NCI-H1930 (cell line): Measurements from ENCODE around the gene JKAMP.
"Not testable (repeated sequence)": the region's sequence is repeated elsewhere in the genome, so short reads cannot be mapped to it uniquely, and the experiment has no call there.

Experiments
- DNase-seq, 2 experiments: peaks; one replicate each; lab custom pipeline; 2025; lab: John Stamatoyannopoulos, UW

Gene JKAMP

DNA sequence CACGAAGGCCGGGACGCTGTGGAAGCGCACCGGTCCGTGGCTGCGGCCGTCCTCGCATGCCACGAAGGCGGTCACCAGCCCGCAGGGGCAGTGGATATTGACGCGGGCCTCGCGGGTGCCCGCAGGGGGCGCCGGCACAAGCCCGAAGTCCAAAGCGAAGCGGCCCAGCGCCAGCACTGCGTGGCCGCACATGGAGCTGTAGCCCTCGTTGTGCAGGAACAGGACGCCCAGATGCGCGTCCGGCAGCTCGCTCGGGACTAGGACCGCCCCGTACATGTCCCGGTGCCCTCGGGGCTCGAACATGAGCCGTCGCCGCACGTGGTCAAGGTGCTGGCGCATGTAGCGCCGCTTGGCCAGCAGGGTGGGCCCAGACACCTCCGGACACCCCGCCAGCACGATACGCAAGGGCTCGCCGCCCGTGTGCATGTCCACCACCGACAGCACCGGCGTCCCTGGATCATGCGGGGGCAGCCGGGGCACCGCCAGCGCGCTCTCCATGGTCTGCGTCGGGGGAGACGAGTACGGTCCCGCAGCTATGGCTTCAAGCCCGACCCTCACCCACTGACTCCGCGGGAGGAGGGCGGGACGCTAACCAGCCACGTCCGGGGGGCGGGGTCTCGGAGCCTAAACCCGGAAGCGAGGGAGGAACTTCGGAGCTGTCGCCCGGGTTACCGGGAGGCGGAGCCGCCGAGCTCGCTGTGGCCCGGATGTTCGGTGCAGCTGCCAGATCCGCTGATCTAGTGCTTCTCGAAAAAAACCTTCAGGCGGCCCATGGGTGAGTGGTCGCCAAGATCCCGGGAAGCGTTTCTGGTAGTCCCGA is at the start of gene JKAMP, which contains the start of gene L3HYPDH:
TSS of gene JKAMP (plus strand) at position 699 of the 820 bp plus-strand sequence. CDS start at position 772, 73 bp downstream.
TSS of gene L3HYPDH (minus strand) at position 590 of the 820 bp plus-strand sequence. CDS start at position 498, 92 bp downstream.
- peak; percentile 95 to 97 for DNase-seq

- DNase-seq: no peak
Observed at GRCh38 chr14:59435101-59435500, 49.2 kb upstream of the JKAMP start.

- no peak for DNase-seq
Observed at GRCh38 chr14:59435987-59436386, 48.3 kb upstream of the JKAMP start.

GRCh38 chr14:59438195-59438647 is 46.1 kb upstream of the JKAMP start:
- no peak for DNase-seq

- DNase-seq: no peak
Observed at GRCh38 chr14:59439256-59439965, 44.9 kb upstream of the JKAMP start.

DNA sequence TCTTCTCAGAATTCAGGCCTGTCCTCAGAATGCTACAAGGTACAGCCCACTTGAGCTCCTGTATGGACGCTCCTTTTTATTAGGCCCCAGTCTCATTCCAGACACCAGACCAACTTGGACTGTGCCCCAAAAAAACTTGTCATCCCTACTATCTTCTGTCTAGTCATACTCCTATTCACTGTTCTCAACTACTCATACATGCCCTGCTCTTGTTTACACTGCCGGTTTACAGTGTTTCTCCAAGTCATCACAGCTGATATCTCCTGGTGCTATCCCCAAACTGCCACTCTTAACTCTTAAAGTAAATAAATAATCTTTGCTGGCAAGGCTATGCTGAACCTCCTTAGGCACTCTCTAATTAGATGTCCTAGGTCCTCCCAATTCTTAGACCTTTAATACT is 35.6 kb upstream of the JKAMP start:
- not testable (repeated sequence) for DNase-seq

- no peak for DNase-seq
Observed at GRCh38 chr14:59450716-59451115, 33.6 kb upstream of the JKAMP start.

- DNase-seq: no peak
Observed at GRCh38 chr14:59451849-59452248, 32.5 kb upstream of the JKAMP start.

GRCh38 chr14:59454139-59454538 is 30.2 kb upstream of the JKAMP start:
- no peak for DNase-seq

DNA sequence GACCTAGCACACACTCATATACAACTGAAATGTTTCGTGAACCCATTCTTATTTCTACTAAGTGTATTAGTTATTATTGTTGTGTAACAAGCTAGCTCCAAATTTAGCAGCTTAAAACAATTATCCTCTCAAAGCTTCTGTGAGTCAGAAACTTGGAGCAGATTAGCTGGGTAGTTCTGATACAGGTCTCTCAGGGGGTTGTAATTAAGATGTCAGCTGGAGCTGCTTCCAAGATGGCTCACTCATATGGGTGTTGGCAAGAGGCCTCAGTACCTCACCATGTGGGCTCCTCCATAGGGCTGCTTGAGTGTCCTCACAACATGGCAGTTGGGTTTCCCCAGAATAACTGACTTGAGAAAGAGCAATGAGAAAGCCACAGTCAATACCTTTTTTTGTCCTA is 28.9 kb upstream of the JKAMP start:
- no peak for DNase-seq

- DNase-seq: no peak
Observed at GRCh38 chr14:59458486-59458885, 25.8 kb upstream of the JKAMP start.

DNA sequence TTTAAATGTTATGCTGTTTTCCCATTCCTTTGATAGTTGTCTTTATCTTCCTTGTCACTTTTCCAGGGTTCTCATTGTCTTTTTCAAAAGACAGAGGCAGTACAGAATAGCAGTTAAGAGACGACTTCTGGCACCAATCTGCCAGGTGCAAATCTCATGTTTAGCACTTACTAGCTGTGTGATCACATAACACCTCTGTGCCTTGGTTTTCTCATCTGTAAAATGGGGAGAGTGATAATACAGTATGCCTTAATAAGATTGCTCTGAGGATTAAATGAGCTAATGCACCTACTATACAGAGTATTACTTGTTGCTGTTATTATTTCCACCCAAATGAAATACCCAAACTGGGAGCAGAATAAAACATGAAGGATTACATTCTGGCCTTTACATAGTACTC is 23.9 kb upstream of the JKAMP start:
- no peak for DNase-seq

- DNase-seq: no peak
Observed at GRCh38 chr14:59461891-59462290, 22.4 kb upstream of the JKAMP start.

DNA sequence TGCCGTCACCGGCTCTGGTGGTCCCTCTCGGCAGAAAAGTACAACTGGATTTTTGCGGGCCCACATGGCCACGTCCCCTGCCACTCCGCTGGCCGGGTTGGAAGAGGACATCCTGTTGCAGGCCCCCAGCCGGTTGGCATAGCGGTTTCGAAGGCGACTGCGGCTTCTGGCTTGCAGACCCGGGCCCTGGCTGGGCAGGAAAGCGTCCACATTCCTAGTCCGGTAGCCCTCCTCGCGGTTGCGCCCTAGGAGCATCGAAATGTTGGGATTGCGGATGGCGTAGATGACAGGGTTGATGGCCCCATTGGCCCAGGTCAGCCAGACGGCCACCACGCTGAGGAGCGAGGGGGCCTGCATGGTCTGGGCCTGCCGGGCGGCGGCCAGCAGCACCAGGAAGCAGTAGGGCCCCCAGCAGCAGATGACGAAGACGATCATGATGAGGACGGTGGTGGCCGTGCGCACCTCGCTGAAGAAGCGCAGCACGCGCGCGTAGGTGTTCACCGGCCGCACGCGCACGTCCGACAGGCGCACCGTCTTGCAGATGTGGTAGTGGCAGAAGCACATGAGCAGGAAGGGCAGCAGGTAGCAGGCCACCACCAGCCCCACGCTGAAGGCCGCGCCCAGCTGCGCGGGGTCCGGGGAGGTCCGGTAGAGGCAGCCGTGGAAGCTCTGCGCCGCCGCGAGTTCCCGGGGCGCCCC is 20.4 kb upstream of the JKAMP start:
- DNase-seq: peak in 1 of 2 experiments; percentile 34

DNA sequence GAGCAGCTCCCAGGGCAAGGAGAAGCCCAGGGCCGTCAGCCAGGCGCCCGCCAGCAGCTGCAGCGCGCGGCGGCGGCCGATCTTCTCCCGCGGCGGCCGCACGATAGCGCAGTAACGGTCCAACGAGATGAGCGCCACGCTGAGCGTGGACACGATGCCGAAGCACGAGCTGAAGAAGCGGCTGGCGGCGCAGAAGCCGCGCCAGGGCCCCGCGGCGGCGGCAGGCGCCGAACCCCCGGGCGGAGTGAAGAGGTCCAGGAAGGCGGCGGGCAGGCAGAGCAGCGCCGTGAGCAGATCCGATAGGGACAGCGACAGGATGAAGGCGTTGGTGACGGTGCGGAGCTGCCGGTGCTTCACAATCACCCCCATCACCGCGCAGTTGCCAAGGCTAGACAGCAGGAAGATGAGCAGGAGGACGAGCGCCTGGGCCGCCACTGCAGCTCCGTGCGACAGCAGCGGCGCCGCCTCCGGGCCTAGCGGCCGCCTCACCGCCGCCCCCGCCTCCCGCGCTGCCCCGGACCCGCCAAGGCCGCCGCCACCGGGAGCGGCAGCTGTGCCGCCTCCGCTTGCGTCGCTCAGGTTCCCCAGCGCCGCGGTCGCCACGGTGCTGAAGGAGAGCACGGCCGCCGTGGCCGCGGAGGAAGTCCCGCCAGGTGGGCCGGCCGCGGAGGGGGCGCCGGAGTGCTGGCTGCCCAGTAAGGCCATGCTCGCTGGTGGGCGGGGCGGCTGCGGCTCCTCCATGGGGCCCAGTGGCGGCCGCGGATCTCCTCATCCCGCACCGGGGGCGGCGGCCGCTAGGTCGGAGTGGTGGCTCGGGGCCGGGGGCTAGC is 19.6 kb upstream of the JKAMP start:
- DNase-seq: peak; percentile 34 to 55

- DNase-seq: peak; percentile 29 to 55
Observed at GRCh38 chr14:59465316-59466135, 18.8 kb upstream of the JKAMP start, which contains the start of gene GPR135. Gene GPR135, minus strand, starts transcription at chr14:59465380. Its CDS starts 154 bp downstream, at chr14:59465226.

GRCh38 chr14:59474172-59474571 is 10.1 kb upstream of the JKAMP start:
- no peak for DNase-seq

- no peak for DNase-seq
Observed at GRCh38 chr14:59475709-59476108, 8.6 kb upstream of the JKAMP start.

- no peak for DNase-seq
Observed at GRCh38 chr14:59478540-59478939, 5.8 kb upstream of the JKAMP start.

DNA sequence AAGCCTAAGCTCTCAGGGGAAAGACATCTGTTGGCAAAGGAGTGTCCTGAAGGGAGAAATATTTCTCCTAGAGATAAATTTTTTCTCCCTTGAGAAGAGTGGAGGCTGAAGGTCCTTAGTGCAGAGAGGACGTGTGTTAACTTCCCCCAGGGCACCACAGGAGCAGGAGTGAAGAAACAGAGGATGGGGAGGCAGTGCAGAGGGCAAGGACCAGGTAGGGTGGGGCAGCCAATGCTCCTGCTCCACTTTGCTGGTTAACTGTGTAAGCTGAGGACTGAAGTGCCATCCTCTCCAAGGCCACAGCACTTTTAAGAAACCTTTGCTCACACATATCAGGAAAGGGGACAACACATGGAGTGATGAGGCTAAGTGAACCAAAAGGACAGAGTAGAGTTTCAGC is 4.2 kb upstream of the JKAMP start:
- no peak for DNase-seq

- no peak for DNase-seq
Observed at GRCh38 chr14:59481407-59481806, 2.9 kb upstream of the JKAMP start.
